GM12878 (cell line): ENCODE data around the gene ETF1. TPM values are rescaled to one million over a fixed set of nuclear protein-coding genes. Genes with fewer than 3 reads are reported as not detected.

Experiments
- ATAC-seq: fragments of 200-7000 bp; cut with Tn5 transposase; 3 replicates; pipeline ENCODE4 v1.9.1; 2020; ENCODE audit warnings: mild to moderate bottlenecking, moderate library complexity
- BruUV-seq: library from RNA; stranded (reverse); fragments of 400-500 nt; replicated peaks from 2 replicates; lab custom pipeline; 2021; lab: Mats Ljungman, UMichigan
- CTCF ChIA-PET: fragments of 300-600 bp; sonication (Branson Sonifier 250); formaldehyde crosslinking; extraction: SDS; loops from one replicate; lab custom pipeline; 2021; ENCODE audit warnings: inconsistent platforms; lab: Yijun Ruan, JAX
- POLR2A ChIA-PET: fragments of 350-600 bp; formaldehyde crosslinking; extraction: SDS; loops from one replicate; lab custom pipeline; 2021; ENCODE audit warnings: inconsistent platforms; lab: Charles Lee
- RAD21 ChIA-PET: fragments of 300-600 bp; sonication (Branson Sonifier 250); formaldehyde crosslinking; loops from one replicate; lab custom pipeline; 2023; ENCODE audit warnings: antibody characterized with exemption; ENCODE audit not compliant: unreplicated experiment; lab: Charles Lee
- SMC1A ChIA-PET: fragments of 300-600 bp; sonication (Branson Sonifier 250); formaldehyde crosslinking; loops from one replicate; lab custom pipeline; 2023; ENCODE audit not compliant: unreplicated experiment, uncharacterized antibody; lab: Charles Lee
- DNase-seq: peaks from one replicate; pipeline ENCODE4 v3.0.0-alpha.2; 2011; ENCODE audit warnings: low read depth, low spot score
- FAIRE-seq: peaks from 3 replicates; lab custom pipeline; 2011; peaks lifted over from hg19 to GRCh38; lab: Jason Lieb, UNC
- H2AFZ ChIP-seq: 2 replicates; pipeline ENCODE4 v1.6.0; 2011; ENCODE audit warnings: low read depth, low read length, control low read depth; ENCODE audit not compliant: control insufficient read depth
- H3K27ac ChIP-seq: 2 replicates; pipeline ENCODE4 v1.5.1; 2011; ENCODE audit warnings: control low read depth; ENCODE audit not compliant: control insufficient read depth, insufficient read depth
- H3K27me3 ChIP-seq, 2 experiments: replicated peaks in 1 of 2; 2 replicates each; pipeline versions ENCODE4 v1.6.0 to v1.6.1; 2011; ENCODE audit warnings: low read length in 1 of 2; ENCODE audit not compliant: control insufficient read depth in 2 of 2, insufficient read depth in 2 of 2
- H3K36me3 ChIP-seq, 2 experiments: 2 replicates each; pipeline ENCODE4 v1.5.1; 2011; ENCODE audit warnings: low read length in 1 of 2; ENCODE audit not compliant: control insufficient read depth in 2 of 2, insufficient read depth in 2 of 2
- H3K4me1 ChIP-seq: 2 replicates; pipeline ENCODE4 v1.6.1; 2011; ENCODE audit warnings: mild to moderate bottlenecking, low read length, moderate library complexity, mixed read lengths; ENCODE audit not compliant: control insufficient read depth, insufficient read depth
- H3K4me2 ChIP-seq: 2 replicates; pipeline ENCODE4 v1.6.0; 2011; ENCODE audit warnings: control low read depth; ENCODE audit not compliant: control insufficient read depth, insufficient read depth
- H3K4me3 ChIP-seq: fragments of 200-600 bp; sonication (generic); 2 replicates; pipeline ENCODE4 v1.5.1; 2016
- H3K79me2 ChIP-seq: 2 replicates; pipeline ENCODE4 v1.6.0; 2011; ENCODE audit warnings: low read length; ENCODE audit not compliant: control insufficient read depth, insufficient read depth
- H3K9ac ChIP-seq: 2 replicates; pipeline ENCODE4 v1.8.0; 2011; ENCODE audit warnings: low read length, control low read depth, mixed read lengths; ENCODE audit not compliant: control insufficient read depth, insufficient read depth
- H3K9me3 ChIP-seq: replicated peaks from 3 replicates; pipeline ENCODE4 v1.5.1; 2011; ENCODE audit warnings: mild to moderate bottlenecking, low read length; ENCODE audit not compliant: control insufficient read depth, insufficient read depth
- H4K20me1 ChIP-seq: 2 replicates; pipeline ENCODE4 v1.6.0; 2011; ENCODE audit not compliant: control insufficient read depth, insufficient read depth
- MAX ChIP-seq: IDR thresholded peaks from 2 replicates; pipeline ENCODE4 v1.6.1; 2012; ENCODE audit warnings: low read depth, low read length, improper control_type of control experiment
- MLLT1 ChIP-seq: fragments of 450-650 bp; IDR thresholded peaks from 2 replicates; pipeline ENCODE4 v1.6.1; 2016; ENCODE audit warnings: mild to moderate bottlenecking
- WGBS: methylation state at CpG from one replicate; pipeline ENCODE4 v1.1.6; 2016; ENCODE audit warnings: low lambda C conversion rate; ENCODE audit not compliant: insufficient replicate concordance, insufficient coverage; ENCODE audit errors: missing lambda C conversion rate; 5-methylcytosine and 5-hydroxymethylcytosine counted together
- in situ Hi-C: fragments of 300-500 bp; cut with MboI; formaldehyde crosslinking; loops from 9 replicates; pipeline ENCODE4 v1.14.3; 2018; ENCODE audit warnings: mixed read lengths
- intact Hi-C: fragments of 100-400 bp; cut with micrococcal nuclease; formaldehyde crosslinking; loops from one replicate; pipeline ENCODE4 v1.14.2; 2022; ENCODE audit not compliant: unreplicated experiment
- polyA plus RNA-seq, 11 experiments: library from polyadenylated mRNA; depleted of rRNA in 4 of 11; unstranded in 6 of 11; stranded (reverse) in 5 of 11; fragments of >200 nt; fragmentation: Nextera tagmentation in 4 of 11; fragmentation: Illumina TruSeq in 1 of 11; extraction: Ambion mirVana in 4 of 11; extraction: Trizol in 1 of 11; gene quantifications; 1 replicate in 1 of 11; 2 replicates in 10 of 11; pipeline versions ENCODE4 v1.2.1 to v1.2.3, GENCODE V29; 2011 to 2016; ENCODE audit warnings: inconsistent platforms in 2 of 11, missing spikeins in 2 of 11, low read depth in 1 of 11
- total RNA-seq, 4 experiments: library from RNA; depleted of rRNA in 3 of 4; stranded (reverse); fragments of >200 nt in 3 of 4; fragmentation: Illumina TruSeq in 1 of 4; extraction: Trizol in 1 of 4; gene quantifications; 2 replicates each; pipeline versions ENCODE4 v1.2.1 to v1.2.3, GENCODE V29; 2013 to 2021

The ETF1 gene
- total and polyA plus RNA-seq, 10 of the 15 experiments (the other 5 are each of a cell fraction or from before 2014, with no cell fraction given): 29.8 to 145 (median 108) TPM

- 82% methylated on average over 16 of the region's 16 CpGs for WGBS
- H3K36me3 ChIP-seq: peaks cover 23 to 57% of the 10 kb centered on the region in 2 experiments
- no peak overlapping the region for H3K9ac ChIP-seq
- no TSS peak for BruUV-seq
- H3K4me1 ChIP-seq: no peaks in the 10 kb centered on the region
- peaks cover 48% of the 10 kb centered on the region for H3K79me2 ChIP-seq
- no peak for TF ChIP-seq MAX
- TF ChIP-seq MLLT1: peak; percentile 69; the same call in 1 of the 2 replicates
- H2AFZ ChIP-seq: no peak overlapping the region
- in situ Hi-C loops (no loop called here), intact Hi-C loops (no loop called here)
- FAIRE-seq (no peak), DNase-seq (no peak), ATAC-seq (peak; percentile 16; the same call in 1 of the 3 replicates)
- SMC1A ChIA-PET: interaction anchor here (0.8 to 2.3 kb wide), 4 partner anchors 9 to 64 kb away, joined by 3 to 7 read pairs (median 5); no protein-coding TSS in a partner anchor
- no peak overlapping the region for H3K4me2 ChIP-seq
- POLR2A ChIA-PET: no interaction called here
- no peaks in the 10 kb centered on the region for H3K27me3 ChIP-seq
- H4K20me1 ChIP-seq: no peaks in the 10 kb centered on the region; the same call in 1 of the 2 replicates
- RAD21 ChIA-PET: no interaction called here
- H3K4me3 ChIP-seq: no peak overlapping the region
- no peak overlapping the region for H3K27ac ChIP-seq
- CTCF ChIA-PET: interaction anchor here (0.6 to 2.4 kb wide), 6 partner anchors 12 to 394 kb away, joined by 3 to 11 read pairs (median 4); no protein-coding TSS in a partner anchor
- no peaks in the 10 kb centered on the region for H3K9me3 ChIP-seq
Measured at GRCh38 chr5:138568061-138568824, 25.2 kb upstream of the ETF1 start.
